LNCAP (cell line): Measurements from ENCODE around the gene ATP2A3.

Source experiments
- CTCF ChIP-seq: fragments of 450-650 bp; IDR thresholded peaks from 2 replicates; pipeline ENCODE4 v1.5.1; 2017; ENCODE audit warnings: mild to moderate bottlenecking

Gene ATP2A3

GRCh38 chr17:3964203-3965117 lies at the start of gene ATP2A3:
ATP2A3 (minus strand) TSS chr17:3964437; CDS start chr17:3964291, 146 bp downstream.
- TF ChIP-seq CTCF: no peak

GRCh38 chr17:4010754-4011153 lies 46.5 kb upstream of the ATP2A3 start:
- TF ChIP-seq CTCF: no peak

GRCh38 chr17:4009186-4009785 lies 45.0 kb upstream of the ATP2A3 start:
- no peak for TF ChIP-seq CTCF

- no peak for TF ChIP-seq CTCF
These were observed 44.4 kb upstream of the ATP2A3 start for GRCh38 chr17:4008441-4009185.

- no peak for TF ChIP-seq CTCF
These were observed 43.8 kb upstream of the ATP2A3 start for GRCh38 chr17:4008082-4008435.

- TF ChIP-seq CTCF: no peak
These were observed 43.3 kb upstream of the ATP2A3 start for GRCh38 chr17:4007346-4008081.

GRCh38 chr17:4006745-4007211 lies 42.5 kb upstream of the ATP2A3 start:
- TF ChIP-seq CTCF: no peak
